ENCODE results near the gene DNAH17.

DNAH17 gene

GRCh38 chr17:78449983-78450595, 127.1 kb downstream of the DNAH17 start:
- no peak for DNase-seq (ENCODE audit: low spot score)

- DNase-seq (ENCODE audit: low spot score), result no peak
These were observed 128.7 kb downstream of the DNAH17 start for GRCh38 chr17:78448356-78448993.

- DNase-seq (ENCODE audit: low spot score), result no peak
These were observed 130.4 kb downstream of the DNAH17 start for GRCh38 chr17:78446833-78447232.

- DNase-seq (ENCODE audit: low spot score), result no peak
These were observed 132.8 kb downstream of the DNAH17 start for GRCh38 chr17:78444392-78444791.

- DNase-seq (ENCODE audit: low spot score), result no peak
These were observed 134.5 kb downstream of the DNAH17 start for GRCh38 chr17:78442648-78443218.

GRCh38 chr17:78441271-78441971, 135.8 kb downstream of the DNAH17 start:
- no peak for DNase-seq (ENCODE audit: low spot score)

GRCh38 chr17:78438694-78439325, 138.4 kb downstream of the DNAH17 start:
- DNase-seq (ENCODE audit: low spot score), result no peak

- DNase-seq (ENCODE audit: low spot score), result no peak
These were observed 138.9 kb downstream of the DNAH17 start for GRCh38 chr17:78438271-78438691.

GRCh38 chr17:78437508-78438169, 139.6 kb downstream of the DNAH17 start:
- no peak for DNase-seq (ENCODE audit: low spot score)

- DNase-seq (ENCODE audit: low spot score), result no peak
These were observed 141.7 kb downstream of the DNAH17 start for GRCh38 chr17:78435330-78436005.

GRCh38 chr17:78434455-78435329, 142.5 kb downstream of the DNAH17 start:
- DNase-seq (ENCODE audit: low spot score), result no peak

GRCh38 chr17:78433780-78434335, 143.3 kb downstream of the DNAH17 start:
- DNase-seq (ENCODE audit: low spot score), result no peak

GRCh38 chr17:78433013-78433727, 144.0 kb downstream of the DNAH17 start:
- DNase-seq (ENCODE audit: low spot score), result no peak

GRCh38 chr17:78432226-78433012, 144.8 kb downstream of the DNAH17 start:
- peak; percentile 92 for DNase-seq (ENCODE audit: low spot score)

GRCh38 chr17:78431692-78431958, 145.6 kb downstream of the DNAH17 start:
- DNase-seq (ENCODE audit: low spot score), result no peak

GRCh38 chr17:78430892-78431691, 146.1 kb downstream of the DNAH17 start:
- no peak for DNase-seq (ENCODE audit: low spot score)

GRCh38 chr17:78429618-78429995, 147.6 kb downstream of the DNAH17 start:
- no peak for DNase-seq (ENCODE audit: low spot score)
